Lower leg skin (tissue), 3 donors: ENCODE measurements around the gene PEG3.

Experiments
- POLR2A ChIP-seq, 2 donors: fragments of 450-650 bp; IDR thresholded peaks; one replicate each; pipeline ENCODE4 v1.6.1; 2016 to 2017; ENCODE audit warnings: antibody characterized with exemption in 2 of 2, mild to moderate bottlenecking in 1 of 2, moderate library complexity in 1 of 2
- TF ChIP-seq, protein P1 (sequence below), 3 donors: fragments of 450-650 bp; IDR thresholded peaks; one replicate each; pipeline ENCODE4 v1.5.1; 2016; ENCODE audit warnings: antibody characterized with exemption in 3 of 3, mild to moderate bottlenecking in 3 of 3, moderate library complexity in 2 of 3

DNA sequence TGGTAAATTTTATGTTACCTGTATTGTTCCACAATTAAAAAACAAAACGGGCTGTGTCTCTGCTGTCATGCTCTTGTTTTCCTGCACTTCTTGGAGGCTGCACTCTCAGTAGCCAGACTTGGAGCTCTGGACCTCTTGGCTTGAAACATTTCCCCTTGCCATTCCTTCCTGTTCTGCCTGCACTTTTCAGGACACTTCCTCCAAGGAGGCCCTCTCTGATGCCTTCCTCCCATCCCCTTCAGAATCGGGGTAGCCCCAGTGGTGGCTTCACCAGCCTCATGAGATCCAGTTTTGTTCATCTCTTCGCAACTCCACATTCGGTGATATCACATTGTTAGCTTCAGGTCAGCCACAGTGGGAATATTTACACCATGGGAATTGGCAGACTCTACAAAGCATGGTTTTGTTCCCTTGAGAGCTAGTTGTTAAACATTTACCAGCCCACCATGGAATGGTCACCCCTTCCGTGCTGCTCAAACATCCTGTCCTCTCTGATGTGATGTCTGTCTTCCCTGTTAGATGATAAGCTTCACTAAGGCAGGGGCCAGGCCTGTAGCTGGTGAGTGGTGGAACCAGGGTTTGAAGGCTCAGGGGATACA lies 40.2 kb upstream of the PEG3 start:
- TF ChIP-seq, protein P1, sequence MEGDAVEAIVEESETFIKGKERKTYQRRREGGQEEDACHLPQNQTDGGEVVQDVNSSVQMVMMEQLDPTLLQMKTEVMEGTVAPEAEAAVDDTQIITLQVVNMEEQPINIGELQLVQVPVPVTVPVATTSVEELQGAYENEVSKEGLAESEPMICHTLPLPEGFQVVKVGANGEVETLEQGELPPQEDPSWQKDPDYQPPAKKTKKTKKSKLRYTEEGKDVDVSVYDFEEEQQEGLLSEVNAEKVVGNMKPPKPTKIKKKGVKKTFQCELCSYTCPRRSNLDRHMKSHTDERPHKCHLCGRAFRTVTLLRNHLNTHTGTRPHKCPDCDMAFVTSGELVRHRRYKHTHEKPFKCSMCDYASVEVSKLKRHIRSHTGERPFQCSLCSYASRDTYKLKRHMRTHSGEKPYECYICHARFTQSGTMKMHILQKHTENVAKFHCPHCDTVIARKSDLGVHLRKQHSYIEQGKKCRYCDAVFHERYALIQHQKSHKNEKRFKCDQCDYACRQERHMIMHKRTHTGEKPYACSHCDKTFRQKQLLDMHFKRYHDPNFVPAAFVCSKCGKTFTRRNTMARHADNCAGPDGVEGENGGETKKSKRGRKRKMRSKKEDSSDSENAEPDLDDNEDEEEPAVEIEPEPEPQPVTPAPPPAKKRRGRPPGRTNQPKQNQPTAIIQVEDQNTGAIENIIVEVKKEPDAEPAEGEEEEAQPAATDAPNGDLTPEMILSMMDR (IDR thresholded peaks at IDR 0.05), result no peak
- no peak for TF ChIP-seq POLR2A (IDR thresholded peaks at IDR 0.05)
